ENCODE data around the gene NFATC3. TPM values are rescaled to one million over a fixed set of nuclear protein-coding genes. Genes with fewer than 3 reads are reported as not detected.

The NFATC3 gene
- total and polyA plus RNA-seq, 2 donors (not counting 1 experiment from before 2014, with no cell fraction given), result 33.4 to 115 TPM

DNA sequence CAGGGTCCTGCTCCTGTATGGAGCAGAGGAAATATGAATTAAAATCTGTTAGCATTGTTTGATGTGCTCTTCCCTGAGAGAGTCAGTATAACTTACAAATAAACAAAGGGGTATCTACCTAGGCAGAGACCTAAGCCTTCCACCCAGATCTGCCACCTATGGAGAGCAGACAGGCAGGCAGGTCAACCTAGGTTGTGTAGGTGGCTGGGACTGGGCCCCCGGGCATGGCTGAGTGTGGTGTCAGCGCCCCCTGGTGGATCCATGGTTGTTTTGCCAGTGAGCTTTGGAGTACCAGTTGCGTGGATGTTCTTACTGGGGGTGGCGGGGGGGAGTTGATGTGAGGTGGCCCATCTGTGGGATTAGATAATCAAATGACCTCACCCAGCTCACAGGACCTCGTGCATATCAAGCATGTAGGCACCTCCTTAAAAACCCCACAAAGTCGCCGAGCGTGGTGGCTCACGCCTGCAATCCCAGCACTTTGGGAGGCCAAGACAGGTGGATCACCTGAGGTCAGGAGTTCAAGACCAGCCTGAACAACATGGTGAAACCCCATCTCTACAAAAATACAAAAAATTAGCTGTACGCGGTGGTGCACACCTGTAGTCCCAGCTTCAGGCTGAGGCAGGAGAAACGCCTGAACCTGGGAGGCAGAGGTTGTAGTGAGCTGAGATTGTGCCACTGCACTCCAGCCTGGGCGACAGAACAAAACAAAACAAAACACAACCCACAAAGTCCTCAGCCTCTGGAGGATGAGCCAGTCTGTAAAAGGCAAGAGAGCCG, 44.5 kb upstream of the NFATC3 start:
- Mint-ChIP-seq H3K4me3 (peak overlapping the region; percentile 85), H3K9me3 (ENCODE audit: insufficient read depth) (no peaks in the 10 kb centered on the region), H3K27me3 (no peaks in the 10 kb centered on the region), H3K4me1 (peaks cover 51% of the 10 kb centered on the region), H3K27ac (peak overlapping the region; percentile 94)
- TF ChIP-seq, protein P1, sequence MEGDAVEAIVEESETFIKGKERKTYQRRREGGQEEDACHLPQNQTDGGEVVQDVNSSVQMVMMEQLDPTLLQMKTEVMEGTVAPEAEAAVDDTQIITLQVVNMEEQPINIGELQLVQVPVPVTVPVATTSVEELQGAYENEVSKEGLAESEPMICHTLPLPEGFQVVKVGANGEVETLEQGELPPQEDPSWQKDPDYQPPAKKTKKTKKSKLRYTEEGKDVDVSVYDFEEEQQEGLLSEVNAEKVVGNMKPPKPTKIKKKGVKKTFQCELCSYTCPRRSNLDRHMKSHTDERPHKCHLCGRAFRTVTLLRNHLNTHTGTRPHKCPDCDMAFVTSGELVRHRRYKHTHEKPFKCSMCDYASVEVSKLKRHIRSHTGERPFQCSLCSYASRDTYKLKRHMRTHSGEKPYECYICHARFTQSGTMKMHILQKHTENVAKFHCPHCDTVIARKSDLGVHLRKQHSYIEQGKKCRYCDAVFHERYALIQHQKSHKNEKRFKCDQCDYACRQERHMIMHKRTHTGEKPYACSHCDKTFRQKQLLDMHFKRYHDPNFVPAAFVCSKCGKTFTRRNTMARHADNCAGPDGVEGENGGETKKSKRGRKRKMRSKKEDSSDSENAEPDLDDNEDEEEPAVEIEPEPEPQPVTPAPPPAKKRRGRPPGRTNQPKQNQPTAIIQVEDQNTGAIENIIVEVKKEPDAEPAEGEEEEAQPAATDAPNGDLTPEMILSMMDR (IDR thresholded peaks at IDR 0.05), result peak; percentile 84
- TF ChIP-seq EZH2 (IDR thresholded peaks at IDR 0.05; ENCODE audit: borderline replicate concordance, insufficient read depth, low read depth, low read length, poor library complexity, severe bottlenecking), result no peak
- 65% methylated on average over 6 of the region's 14 CpGs for WGBS (ENCODE audit: insufficient coverage)
- Histone ChIP-seq H3K9ac (ENCODE audit: low read length) (peak overlapping the region; percentile 61), H2AFZ (ENCODE audit: insufficient read depth, low read depth, low read length, poor library complexity, severe bottlenecking) (no peak overlapping the region), H3K36me3 (replicated peaks in 1 of 2; ENCODE audit: control extremely low read depth in 1 of 2, control insufficient read depth in 1 of 2, extremely low read depth in 1 of 2, insufficient read depth in 2 of 2, low read length in 1 of 2) (peaks cover 4 to 27% of the 10 kb centered on the region in 2 experiments), H3K9me3 (ENCODE audit: control extremely low read depth in 1 of 3, control insufficient read depth in 2 of 3, insufficient read depth in 1 of 3, low read length in 2 of 3) (no peaks in the 10 kb centered on the region), H3K27ac (ENCODE audit: low read length in 2 of 2) (peak overlapping the region; percentile 14 to 82), H3K27me3 (replicated peaks in 1 of 4; ENCODE audit: control extremely low read depth in 1 of 4, control insufficient read depth in 3 of 4, insufficient read depth in 4 of 4, low read length in 3 of 4) (no peaks in the 10 kb centered on the region), H3K4me1 (ENCODE audit: control insufficient read depth in 2 of 2, insufficient read depth in 2 of 2, low read length in 2 of 2) (peaks cover 46 to 56% of the 10 kb centered on the region in 2 donors), H3K4me2 (replicated peaks; ENCODE audit: low read depth, low read length, poor library complexity, severe bottlenecking) (peak overlapping the region; percentile 78), H3K79me2 (ENCODE audit: control insufficient read depth, insufficient read depth, low read length) (peaks cover 90% of the 10 kb centered on the region), H3K4me3 (ENCODE audit: control extremely low read depth in 1 of 5, extremely low read depth in 1 of 5, insufficient read depth in 1 of 5, low read depth in 2 of 5, low read length in 4 of 5) (peak overlapping the region in 4 of 5 experiments; percentile 34 to 79 (median 52)), H4K20me1 (ENCODE audit: control insufficient read depth, insufficient read depth, low read length, poor library complexity, severe bottlenecking) (peaks cover 53% of the 10 kb centered on the region)
- intact Hi-C loops (cut with micrococcal nuclease), result loop anchor here (1.0 kb wide), 6 partner anchors 47 to 368 kb away; partner anchors contain the start of gene SLC12A4
- DNase-seq (peak; percentile 90), ATAC-seq (ENCODE audit: low read depth) (peak; percentile 82)
- POLR2A ChIA-PET, result interaction anchor here (0.5 to 4.0 kb wide), 14 partner anchors 19 to 556 kb away, joined by 3 to 23 read pairs (median 5); partner anchors contain the start of genes NRN1L and PSMB10
- CTCF ChIA-PET, result interaction anchor here (0.5 to 9.9 kb wide), 52 partner anchors 9 to 560 kb away, joined by 3 to 320 read pairs (median 4); partner anchors contain the start of genes ATP6V0D1, DDX28, DPEP2 and DPEP2NB

Data from B cell (primary cell).